ENCODE data around the gene MYCBP2. TPM values are rescaled to one million over a fixed set of nuclear protein-coding genes. Genes with fewer than 3 reads are reported as not detected.

The MYCBP2 gene
- polyA plus RNA-seq, 4 donors: 11.2 to 33.0 (median 23.5) TPM

DNA sequence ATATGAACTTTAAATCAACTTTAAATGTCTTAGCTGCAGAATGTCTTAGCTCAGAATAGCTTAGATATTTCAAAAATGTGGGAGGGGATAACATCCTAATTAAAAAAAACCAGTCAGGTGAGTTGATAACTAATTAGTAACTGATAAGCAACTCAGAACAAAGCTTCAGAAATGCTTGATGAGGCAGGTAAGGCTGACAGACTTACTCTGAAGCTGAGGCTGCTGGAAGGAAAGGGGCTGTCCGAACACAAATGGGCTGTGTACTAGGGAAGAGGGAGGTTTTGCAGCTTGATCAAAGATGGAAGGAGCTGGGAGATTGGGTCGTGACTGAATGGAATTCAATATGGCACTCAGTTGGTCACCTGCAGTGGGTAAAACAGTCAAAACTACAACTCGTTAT, 208.8 kb downstream of the MYCBP2 start:
- H3K27ac ChIP-seq (ENCODE audit: low read depth in 1 of 3, low read length in 2 of 3): no peak overlapping the region
- no peaks in the 10 kb centered on the region for H3K4me1 ChIP-seq (ENCODE audit: control insufficient read depth in 3 of 3, insufficient read depth in 2 of 3, low read depth in 1 of 3, low read length in 2 of 3)
- no peaks in the 10 kb centered on the region for H3K27me3 ChIP-seq (ENCODE audit: control insufficient read depth in 3 of 3, insufficient read depth in 3 of 3, low read length in 3 of 3)
- no peak for DNase-seq
- no peak overlapping the region for H3K4me3 ChIP-seq (ENCODE audit: low read depth in 1 of 3, low read length in 3 of 3)
- no peak for FAIRE-seq
- H3K36me3 ChIP-seq (ENCODE audit: control insufficient read depth in 3 of 3, insufficient read depth in 2 of 3, low read depth in 1 of 3, low read length in 3 of 3): peaks cover 0 to 6% (median 6%) of the 10 kb centered on the region in 3 donors
- H3K9me3 ChIP-seq (ENCODE audit: control insufficient read depth in 2 of 2, insufficient read depth in 1 of 2, low read depth in 1 of 2, low read length in 1 of 2): no peaks in the 10 kb centered on the region
- WGBS, 3 donors: 90 to 94% (median 92%) methylated on average over 3 of the region's 3 CpGs

GRCh38 chr13:77114271-77114670, 212.6 kb downstream of the MYCBP2 start:
- DNase-seq: no peak
- H3K27me3 ChIP-seq (ENCODE audit: control insufficient read depth in 3 of 3, insufficient read depth in 3 of 3, low read length in 3 of 3): no peaks in the 10 kb centered on the region
- H3K36me3 ChIP-seq (ENCODE audit: control insufficient read depth in 3 of 3, insufficient read depth in 2 of 3, low read depth in 1 of 3, low read length in 3 of 3): peaks cover 2 to 5% (median 3%) of the 10 kb centered on the region in 3 donors
- no peak overlapping the region for H3K27ac ChIP-seq (ENCODE audit: low read depth in 1 of 3, low read length in 2 of 3)
- H3K4me3 ChIP-seq (ENCODE audit: low read depth in 1 of 3, low read length in 3 of 3): no peak overlapping the region
- H3K9me3 ChIP-seq (ENCODE audit: control insufficient read depth in 2 of 2, insufficient read depth in 1 of 2, low read depth in 1 of 2, low read length in 1 of 2): peaks cover 0 to 17% of the 10 kb centered on the region in 2 donors
- H3K4me1 ChIP-seq (ENCODE audit: control insufficient read depth in 3 of 3, insufficient read depth in 2 of 3, low read depth in 1 of 3, low read length in 2 of 3): no peaks in the 10 kb centered on the region
- FAIRE-seq: no peak

DNA sequence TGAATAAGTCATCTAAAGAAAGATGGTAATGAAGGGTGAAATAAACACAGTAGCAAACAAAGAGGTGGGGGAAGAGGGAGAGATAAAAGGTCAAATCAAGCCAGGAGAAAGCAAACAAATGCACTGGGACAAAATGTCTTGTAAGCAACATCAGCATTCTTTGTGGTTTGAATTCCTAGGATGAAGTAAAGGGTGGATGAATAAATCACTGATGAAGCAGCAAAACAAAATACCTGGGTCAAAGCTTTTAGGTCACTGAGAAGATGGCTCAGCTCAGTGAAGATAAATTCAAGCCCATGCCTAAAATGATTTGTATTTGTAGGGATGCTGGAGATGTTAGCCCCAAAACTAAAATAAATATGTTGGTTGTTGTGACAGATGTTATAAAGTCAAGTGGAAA, 213.4 kb downstream of the MYCBP2 start:
- H3K36me3 ChIP-seq (ENCODE audit: control insufficient read depth in 3 of 3, insufficient read depth in 2 of 3, low read depth in 1 of 3, low read length in 3 of 3): peaks cover 2 to 5% (median 3%) of the 10 kb centered on the region in 3 donors
- no peaks in the 10 kb centered on the region for H3K27me3 ChIP-seq (ENCODE audit: control insufficient read depth in 3 of 3, insufficient read depth in 3 of 3, low read length in 3 of 3)
- DNase-seq (no peak), FAIRE-seq (no peak)
- H3K4me1 ChIP-seq (ENCODE audit: control insufficient read depth in 3 of 3, insufficient read depth in 2 of 3, low read depth in 1 of 3, low read length in 2 of 3): no peaks in the 10 kb centered on the region
- no peak overlapping the region for H3K27ac ChIP-seq (ENCODE audit: low read depth in 1 of 3, low read length in 2 of 3)
- H3K4me3 ChIP-seq (ENCODE audit: low read depth in 1 of 3, low read length in 3 of 3): no peak overlapping the region
- peaks cover 0 to 22% of the 10 kb centered on the region in 2 donors for H3K9me3 ChIP-seq (ENCODE audit: control insufficient read depth in 2 of 2, insufficient read depth in 1 of 2, low read depth in 1 of 2, low read length in 1 of 2)

DNA sequence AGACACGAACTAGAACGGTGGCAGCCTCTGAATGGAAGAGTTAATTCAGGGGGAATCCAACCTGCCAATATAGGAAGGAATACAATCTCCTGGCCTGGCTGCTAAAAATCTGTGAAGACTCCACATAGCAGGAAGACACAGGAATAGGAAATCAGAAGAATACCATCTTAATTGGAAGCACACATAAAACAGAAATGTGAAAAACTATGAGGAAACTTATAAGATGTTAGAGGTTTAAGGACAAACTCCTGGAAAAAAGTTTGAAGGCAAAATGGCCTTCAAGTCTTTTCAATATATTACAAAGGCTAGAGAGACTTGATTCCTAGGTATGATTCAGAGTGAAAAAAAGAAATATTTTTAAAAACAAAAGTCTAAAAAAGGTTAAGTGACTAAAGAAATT, 221.8 kb downstream of the MYCBP2 start:
- no peak for FAIRE-seq
- Histone ChIP-seq H3K27ac (ENCODE audit: low read depth in 1 of 3, low read length in 2 of 3) (no peak overlapping the region), H3K4me3 (ENCODE audit: low read depth in 1 of 3, low read length in 3 of 3) (no peak overlapping the region), H3K9me3 (ENCODE audit: control insufficient read depth in 2 of 2, insufficient read depth in 1 of 2, low read depth in 1 of 2, low read length in 1 of 2) (peaks cover 0 to 8% of the 10 kb centered on the region in 2 donors), H3K36me3 (ENCODE audit: control insufficient read depth in 3 of 3, insufficient read depth in 2 of 3, low read depth in 1 of 3, low read length in 3 of 3) (no peaks in the 10 kb centered on the region), H3K4me1 (ENCODE audit: control insufficient read depth in 3 of 3, insufficient read depth in 2 of 3, low read depth in 1 of 3, low read length in 2 of 3) (no peaks in the 10 kb centered on the region), H3K27me3 (ENCODE audit: control insufficient read depth in 3 of 3, insufficient read depth in 3 of 3, low read length in 3 of 3) (no peaks in the 10 kb centered on the region)
- DNase-seq: no peak
- 92 to 97% (median 95%) methylated on average over 2 of the region's 2 CpGs for WGBS, 3 donors

GRCh38 chr13:77099415-77099814, 227.5 kb downstream of the MYCBP2 start:
- Histone ChIP-seq H3K4me1 (ENCODE audit: control insufficient read depth in 3 of 3, insufficient read depth in 2 of 3, low read depth in 1 of 3, low read length in 2 of 3) (no peaks in the 10 kb centered on the region), H3K9me3 (ENCODE audit: control insufficient read depth in 2 of 2, insufficient read depth in 1 of 2, low read depth in 1 of 2, low read length in 1 of 2) (no peaks in the 10 kb centered on the region), H3K27me3 (ENCODE audit: control insufficient read depth in 3 of 3, insufficient read depth in 3 of 3, low read length in 3 of 3) (no peaks in the 10 kb centered on the region), H3K27ac (ENCODE audit: low read depth in 1 of 3, low read length in 2 of 3) (no peak overlapping the region), H3K36me3 (ENCODE audit: control insufficient read depth in 3 of 3, insufficient read depth in 2 of 3, low read depth in 1 of 3, low read length in 3 of 3) (peaks cover 5 to 14% (median 11%) of the 10 kb centered on the region in 3 donors), H3K4me3 (ENCODE audit: low read depth in 1 of 3, low read length in 3 of 3) (no peak overlapping the region)
- 87 to 92% (median 89%) methylated on average over 3 of the region's 3 CpGs for WGBS, 3 donors
- DNase-seq (no peak), FAIRE-seq (no peak)

- no peaks in the 10 kb centered on the region for H3K9me3 ChIP-seq (ENCODE audit: control insufficient read depth in 2 of 2, insufficient read depth in 1 of 2, low read depth in 1 of 2, low read length in 1 of 2)
- DNase-seq (no peak), FAIRE-seq (no peak)
- H3K36me3 ChIP-seq (ENCODE audit: control insufficient read depth in 3 of 3, insufficient read depth in 2 of 3, low read depth in 1 of 3, low read length in 3 of 3): peaks cover 10 to 19% (median 11%) of the 10 kb centered on the region in 3 donors
- no peaks in the 10 kb centered on the region for H3K4me1 ChIP-seq (ENCODE audit: control insufficient read depth in 3 of 3, insufficient read depth in 2 of 3, low read depth in 1 of 3, low read length in 2 of 3)
- H3K27ac ChIP-seq (ENCODE audit: low read depth in 1 of 3, low read length in 2 of 3): no peak overlapping the region
- WGBS, 3 donors: 95 to 99% (median 96%) methylated on average over 4 of the region's 4 CpGs
- no peaks in the 10 kb centered on the region for H3K27me3 ChIP-seq (ENCODE audit: control insufficient read depth in 3 of 3, insufficient read depth in 3 of 3, low read length in 3 of 3)
- no peak overlapping the region for H3K4me3 ChIP-seq (ENCODE audit: low read depth in 1 of 3, low read length in 3 of 3)
Observed at GRCh38 chr13:77095288-77095687, 231.6 kb downstream of the MYCBP2 start.

- no peak for DNase-seq
- WGBS, 3 donors: 96 to 99% (median 98%) methylated on average over 3 of the region's 3 CpGs
- Histone ChIP-seq H3K4me1 (ENCODE audit: control insufficient read depth in 3 of 3, insufficient read depth in 2 of 3, low read depth in 1 of 3, low read length in 2 of 3) (no peaks in the 10 kb centered on the region), H3K36me3 (ENCODE audit: control insufficient read depth in 3 of 3, insufficient read depth in 2 of 3, low read depth in 1 of 3, low read length in 3 of 3) (peaks cover 10 to 19% (median 11%) of the 10 kb centered on the region in 3 donors), H3K9me3 (ENCODE audit: control insufficient read depth in 2 of 2, insufficient read depth in 1 of 2, low read depth in 1 of 2, low read length in 1 of 2) (no peaks in the 10 kb centered on the region), H3K27ac (ENCODE audit: low read depth in 1 of 3, low read length in 2 of 3) (no peak overlapping the region), H3K4me3 (ENCODE audit: low read depth in 1 of 3, low read length in 3 of 3) (no peak overlapping the region), H3K27me3 (ENCODE audit: control insufficient read depth in 3 of 3, insufficient read depth in 3 of 3, low read length in 3 of 3) (no peaks in the 10 kb centered on the region)
- no peak for FAIRE-seq
Observed at GRCh38 chr13:77094773-77095172, 232.1 kb downstream of the MYCBP2 start.

DNA sequence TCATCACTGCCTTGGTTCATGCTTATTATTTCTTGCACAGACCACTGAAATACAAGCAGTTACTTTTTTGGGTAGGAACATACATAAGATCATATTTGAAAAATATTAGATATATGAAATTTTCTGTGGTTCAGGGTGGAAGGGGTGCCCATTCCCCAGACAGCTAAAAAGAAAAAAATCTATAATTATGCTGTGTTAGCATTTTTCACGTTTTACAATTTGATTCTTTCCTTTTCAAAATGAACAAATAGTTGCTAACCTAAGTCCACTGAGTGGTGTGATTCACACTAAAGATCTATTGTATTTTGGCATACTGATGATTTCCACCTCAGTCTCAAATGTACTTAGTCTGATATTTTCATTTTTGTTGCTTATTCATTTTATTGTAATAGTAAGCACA, 233.2 kb downstream of the MYCBP2 start:
- no peak for FAIRE-seq
- WGBS, 3 donors: 57 to 74% (median 60%) methylated on average over 1 of the region's 1 CpG
- Histone ChIP-seq H3K4me1 (ENCODE audit: control insufficient read depth in 3 of 3, insufficient read depth in 2 of 3, low read depth in 1 of 3, low read length in 2 of 3) (no peaks in the 10 kb centered on the region), H3K9me3 (ENCODE audit: control insufficient read depth in 2 of 2, insufficient read depth in 1 of 2, low read depth in 1 of 2, low read length in 1 of 2) (no peaks in the 10 kb centered on the region), H3K36me3 (ENCODE audit: control insufficient read depth in 3 of 3, insufficient read depth in 2 of 3, low read depth in 1 of 3, low read length in 3 of 3) (peaks cover 10 to 18% (median 11%) of the 10 kb centered on the region in 3 donors), H3K27ac (ENCODE audit: low read depth in 1 of 3, low read length in 2 of 3) (no peak overlapping the region), H3K4me3 (ENCODE audit: low read depth in 1 of 3, low read length in 3 of 3) (no peak overlapping the region), H3K27me3 (ENCODE audit: control insufficient read depth in 3 of 3, insufficient read depth in 3 of 3, low read length in 3 of 3) (no peaks in the 10 kb centered on the region)
- DNase-seq: no peak

DNA sequence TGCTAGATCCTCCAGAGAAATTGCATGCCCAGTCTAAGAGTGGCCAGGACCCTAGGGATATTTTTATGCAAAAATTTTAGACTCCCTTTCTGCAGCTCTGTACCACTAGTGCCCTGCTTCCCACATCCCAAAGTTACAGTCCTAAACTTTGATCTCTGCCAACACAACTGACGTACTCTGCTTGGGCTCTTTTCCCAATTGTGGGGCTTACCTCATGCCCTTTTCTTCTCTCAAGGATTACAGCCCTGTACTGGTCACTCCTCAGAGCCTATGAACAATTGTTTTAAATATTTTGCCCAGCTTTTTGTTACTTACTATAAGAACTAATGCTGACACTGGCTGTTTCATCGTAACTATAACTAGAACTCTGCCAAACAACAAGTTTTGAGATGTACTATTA, 242.1 kb downstream of the MYCBP2 start:
- no peaks in the 10 kb centered on the region for H3K27me3 ChIP-seq (ENCODE audit: control insufficient read depth in 3 of 3, insufficient read depth in 3 of 3, low read length in 3 of 3)
- no peak for DNase-seq
- WGBS, 3 donors: 95 to 98% (median 98%) methylated on average over 2 of the region's 2 CpGs

More for the DNA sequence above, 242.1 kb downstream of the MYCBP2 start:
- no peaks in the 10 kb centered on the region for H3K9me3 ChIP-seq (ENCODE audit: control insufficient read depth in 2 of 2, insufficient read depth in 1 of 2, low read depth in 1 of 2, low read length in 1 of 2)
- no peak overlapping the region for H3K27ac ChIP-seq (ENCODE audit: low read depth in 1 of 3, low read length in 2 of 3)
- no peak overlapping the region for H3K4me3 ChIP-seq (ENCODE audit: low read depth in 1 of 3, low read length in 3 of 3)
- FAIRE-seq: no peak
- H3K4me1 ChIP-seq (ENCODE audit: control insufficient read depth in 3 of 3, insufficient read depth in 2 of 3, low read depth in 1 of 3, low read length in 2 of 3): no peaks in the 10 kb centered on the region
- peaks cover 5 to 13% (median 6%) of the 10 kb centered on the region in 3 donors for H3K36me3 ChIP-seq (ENCODE audit: control insufficient read depth in 3 of 3, insufficient read depth in 2 of 3, low read depth in 1 of 3, low read length in 3 of 3)
